CD4-positive, alpha-beta T cell treated with Interleukin-15 for 1 hour (primary cell): ENCODE measurements around the gene NDUFA9.

Experiments used
- DNase-seq: peaks from one replicate; pipeline ENCODE4 v3.0.0-alpha.2; 2020

The NDUFA9 gene

DNA sequence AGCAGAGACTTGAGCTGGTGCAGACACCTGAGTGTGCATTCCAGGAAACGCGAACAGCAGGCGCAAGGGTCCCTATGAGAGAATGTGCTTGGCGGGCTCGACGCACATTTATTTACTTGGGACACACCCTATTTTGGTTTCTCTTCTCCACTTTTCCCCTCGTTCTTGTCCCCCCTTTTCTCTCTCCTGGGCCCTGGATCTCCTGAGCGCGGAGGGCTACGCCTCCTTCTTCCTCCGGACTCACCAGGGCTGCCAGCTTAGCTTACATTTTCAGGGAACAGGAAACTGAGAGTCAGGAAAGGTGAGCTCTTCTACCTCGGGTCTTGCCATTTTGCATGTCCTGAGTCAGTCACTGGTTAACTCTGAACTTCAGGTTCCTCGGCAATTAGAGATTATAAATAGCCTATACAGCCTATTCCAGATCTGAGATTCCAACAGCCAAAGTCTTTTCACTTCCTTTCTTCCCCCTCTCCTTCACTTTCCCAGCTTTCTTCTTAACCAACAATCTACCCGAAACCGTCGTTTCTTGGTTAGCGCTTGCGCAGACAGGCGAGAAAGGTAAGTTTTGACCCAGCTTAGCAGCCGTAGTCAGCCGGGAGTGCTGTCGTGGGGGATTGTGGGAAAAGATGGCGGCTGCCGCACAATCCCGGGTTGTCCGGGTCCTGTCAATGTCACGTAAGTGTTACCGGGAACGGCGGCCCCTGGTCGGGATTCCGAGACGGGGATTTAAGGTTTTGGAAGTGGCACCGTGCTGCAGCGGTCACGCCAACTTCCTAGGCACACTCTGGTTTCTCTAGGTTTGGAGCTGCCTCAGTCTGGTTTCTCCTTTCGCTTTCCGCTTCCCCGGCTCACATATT is at the start of gene NDUFA9, which contains the start of gene AKAP3:
NDUFA9 (plus strand) TSS at position 614 of the 857 bp plus-strand sequence; CDS start at position 627, 13 bp downstream.
AKAP3 (minus strand) TSS at position 551 of the 857 bp plus-strand sequence. CDS start 10,855 bp downstream, outside the sequence.
- DNase-seq: peak; percentile 77

DNA sequence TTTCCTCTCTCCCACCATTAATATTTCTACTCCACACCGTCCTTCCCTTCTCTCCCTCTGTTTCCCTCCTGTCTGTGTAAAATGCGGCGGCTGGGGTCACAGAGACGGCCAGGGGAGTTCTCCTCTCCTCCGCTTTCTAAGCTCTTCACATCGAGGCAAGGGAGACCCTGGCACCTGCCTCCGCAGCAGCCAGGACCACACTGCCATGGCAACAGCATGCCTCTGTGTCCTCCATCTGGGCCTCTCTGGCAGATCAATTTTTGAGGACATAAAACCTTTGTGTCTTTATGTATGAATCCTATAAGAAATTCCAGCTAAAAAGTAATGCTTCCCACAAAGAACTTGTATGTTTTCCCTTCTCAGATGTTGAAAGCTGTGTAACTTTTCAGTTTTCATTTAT is 45.5 kb upstream of the NDUFA9 start:
- no peak for DNase-seq

DNA sequence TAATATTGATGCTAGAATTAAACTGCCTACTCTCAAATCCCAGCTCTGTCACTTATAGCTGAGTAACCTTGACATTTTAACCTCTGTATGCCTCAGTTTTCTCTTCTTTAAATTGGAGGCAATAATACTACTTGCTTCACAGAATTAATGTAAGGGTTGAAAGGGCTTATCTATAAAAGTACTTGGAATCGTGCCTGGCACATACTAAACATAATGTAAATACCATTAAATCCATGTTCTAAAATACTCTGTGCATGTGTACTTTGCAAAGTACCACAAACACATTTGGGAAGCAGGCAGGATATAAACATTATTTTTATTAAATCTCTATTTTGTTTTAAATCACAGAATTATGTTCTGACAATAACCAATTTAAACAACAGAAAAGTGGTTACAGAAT is 45.0 kb upstream of the NDUFA9 start:
- DNase-seq: no peak

DNA sequence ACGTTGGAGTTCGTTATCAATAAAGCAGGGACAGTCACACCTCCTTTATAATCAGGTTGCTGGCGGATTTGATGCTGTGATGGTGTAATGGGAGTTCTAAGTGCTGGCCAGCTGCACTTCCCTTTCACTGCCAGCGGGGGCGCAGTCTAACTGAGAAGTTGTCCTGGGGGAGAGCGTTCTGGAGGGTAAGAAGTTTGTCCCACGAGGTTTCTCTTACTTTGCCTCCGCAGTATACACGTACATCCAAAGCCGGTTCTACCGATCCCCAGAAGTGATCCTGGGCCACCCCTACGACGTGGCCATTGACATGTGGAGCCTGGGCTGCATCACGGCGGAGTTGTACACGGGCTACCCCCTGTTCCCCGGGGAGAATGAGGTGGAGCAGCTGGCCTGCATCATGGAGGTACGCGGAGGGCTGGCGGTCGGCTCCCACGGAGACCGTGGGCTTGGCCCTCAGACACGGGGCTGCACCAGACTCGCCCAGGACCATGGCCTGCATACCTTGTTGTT is 44.2 kb upstream of the NDUFA9 start:
- peak; percentile 80 for DNase-seq

DNA sequence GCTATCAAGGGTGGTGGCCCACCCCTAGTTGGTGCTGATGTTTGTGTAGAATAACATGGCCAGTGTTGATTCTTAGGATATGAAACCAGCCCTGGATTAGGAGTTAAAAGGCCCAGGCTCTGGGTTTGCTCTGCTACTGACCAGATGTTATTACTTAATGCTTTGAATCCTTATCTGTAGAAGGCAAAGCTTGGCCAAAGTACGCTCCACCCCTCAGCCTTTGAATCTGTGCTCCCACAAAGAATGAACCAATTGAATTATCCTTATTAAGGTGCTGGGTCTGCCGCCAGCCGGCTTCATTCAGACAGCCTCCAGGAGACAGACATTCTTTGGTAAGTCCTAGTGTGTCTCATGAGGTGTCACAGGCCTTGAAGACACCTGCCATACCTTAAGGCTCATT is 41.9 kb upstream of the NDUFA9 start:
- no peak for DNase-seq

DNA sequence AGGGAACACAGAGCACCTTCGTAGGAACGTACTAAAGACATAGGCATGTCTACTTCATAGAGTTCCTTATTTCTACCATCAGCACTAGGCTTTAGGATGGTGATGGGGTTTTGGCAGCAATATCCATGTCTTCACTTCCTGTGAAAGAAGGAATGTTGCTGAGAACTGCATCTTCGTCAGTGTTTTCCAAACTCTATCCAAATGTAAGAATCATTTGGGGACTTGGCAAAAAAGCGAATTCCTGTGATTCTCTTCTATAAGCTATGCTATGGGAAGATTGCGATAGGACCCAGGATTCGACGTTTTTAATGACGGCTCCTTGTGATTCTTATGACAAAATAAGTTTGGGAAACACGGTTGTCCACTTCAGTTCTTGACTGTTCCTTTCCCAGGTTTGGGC is 39.8 kb upstream of the NDUFA9 start:
- DNase-seq: no peak

DNA sequence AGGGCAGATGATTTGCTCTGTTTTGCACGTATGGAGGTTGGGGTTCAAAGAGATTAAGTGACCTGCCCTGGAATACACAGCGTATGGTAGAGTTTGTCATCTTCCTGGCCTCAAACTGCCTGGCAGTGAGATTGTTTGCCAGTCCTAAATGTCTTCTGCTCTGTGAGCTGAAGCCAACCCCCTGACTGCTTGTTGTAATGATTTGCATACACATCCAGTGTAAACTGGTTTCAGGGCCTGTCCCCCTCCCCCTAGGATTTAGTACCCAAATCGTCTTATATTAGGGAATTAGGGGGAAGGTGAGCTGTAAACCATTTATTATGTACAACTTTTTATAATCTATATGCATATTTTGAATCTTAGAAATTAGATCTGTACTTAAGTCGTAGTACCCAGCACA is 38.4 kb upstream of the NDUFA9 start:
- no peak for DNase-seq

DNA sequence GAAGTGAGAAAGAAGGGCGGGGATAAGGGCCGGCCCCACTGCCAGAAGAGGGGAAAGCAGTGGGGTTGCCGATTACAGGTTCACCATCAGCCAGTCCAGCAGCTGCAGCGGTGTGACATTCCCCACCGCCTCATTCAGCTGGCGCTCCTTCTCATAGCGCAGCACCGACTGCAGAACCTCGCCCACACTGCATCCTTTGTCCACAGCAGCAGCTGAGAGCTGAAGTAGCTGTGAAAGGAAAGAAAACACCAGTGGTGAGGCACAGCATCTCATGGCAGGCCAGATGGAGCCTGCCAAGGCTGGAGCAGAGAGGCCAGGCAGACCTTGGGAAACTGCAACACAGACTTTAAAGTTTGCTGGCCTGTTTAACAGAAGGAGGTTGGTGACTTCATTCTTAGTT is 33.2 kb upstream of the NDUFA9 start:
- DNase-seq: no peak

DNA sequence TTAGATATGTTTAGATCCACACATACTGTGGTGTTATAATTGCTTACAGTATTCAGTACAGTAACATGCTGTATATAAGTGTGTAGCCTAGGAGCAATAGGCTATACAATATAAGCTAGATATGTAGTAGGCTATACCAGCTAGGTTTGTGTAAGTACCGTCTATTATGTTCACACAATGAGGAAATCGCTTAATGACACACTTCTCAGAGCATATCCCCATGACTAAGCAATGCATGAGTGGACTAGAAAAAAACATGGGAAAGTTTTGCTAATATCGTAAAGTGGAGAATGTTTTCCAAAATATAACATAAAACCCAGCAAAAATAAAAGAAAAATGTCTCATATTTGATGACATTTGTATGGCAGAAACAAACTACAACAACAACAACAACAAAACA is 27.4 kb upstream of the NDUFA9 start:
- no peak for DNase-seq

DNA sequence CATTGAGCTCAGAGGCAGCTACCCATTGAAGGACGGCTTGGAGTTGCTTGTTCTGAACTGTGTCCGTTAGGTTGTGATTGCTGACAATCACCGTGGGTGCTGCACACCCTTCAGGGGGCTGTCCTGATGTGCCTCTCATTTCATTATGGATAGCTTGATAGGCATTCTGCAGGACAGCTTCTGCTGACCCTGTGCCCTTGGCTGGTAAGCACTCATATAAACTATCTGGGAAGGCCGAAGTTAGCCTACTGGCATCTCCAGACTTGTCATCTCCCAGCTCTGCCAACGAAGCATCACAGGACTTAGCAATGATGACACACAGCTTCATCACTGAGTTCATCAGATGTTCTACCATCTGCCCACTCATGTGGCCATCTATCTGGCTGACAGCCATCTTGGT is 22.4 kb upstream of the NDUFA9 start:
- DNase-seq: no peak

DNA sequence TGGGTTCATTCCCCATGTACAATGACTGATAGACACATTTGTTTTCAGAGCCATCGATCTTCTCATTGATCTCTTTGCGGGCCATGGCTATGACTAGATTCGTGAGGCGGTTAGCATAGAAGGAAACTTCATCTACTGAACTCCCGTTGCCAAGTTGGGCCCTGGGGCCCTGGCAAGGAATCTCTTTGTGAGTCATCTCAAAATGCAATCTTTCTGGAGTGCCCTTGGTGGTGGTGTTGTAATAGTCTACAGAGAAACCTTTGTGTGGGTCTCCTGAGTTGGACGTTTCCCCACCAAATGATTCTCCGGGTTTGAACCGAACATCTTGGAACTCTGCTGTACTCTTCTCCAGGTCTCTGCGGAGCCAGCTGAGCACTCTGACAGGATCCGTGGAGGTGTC is 20.5 kb upstream of the NDUFA9 start:
- no peak for DNase-seq

DNA sequence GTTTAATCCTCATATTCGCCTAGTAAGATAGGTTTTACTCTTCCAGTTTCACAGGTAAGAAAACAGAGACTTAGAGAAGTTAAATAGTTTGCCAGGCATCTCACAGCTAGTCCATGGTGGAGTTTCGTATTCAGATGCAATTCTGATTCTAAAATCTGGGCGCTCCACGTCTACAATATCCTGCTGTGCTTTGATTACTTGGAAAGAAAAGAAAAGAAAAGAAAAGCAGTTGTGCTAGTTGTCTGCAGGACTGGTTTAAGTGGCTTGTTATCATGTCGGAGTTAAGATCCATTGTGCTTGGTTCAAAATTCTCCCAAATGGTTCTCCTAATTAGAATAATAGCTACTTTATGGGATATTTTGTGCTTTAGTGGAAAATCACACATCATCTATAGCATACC is 18.7 kb upstream of the NDUFA9 start:
- no peak for DNase-seq

DNA sequence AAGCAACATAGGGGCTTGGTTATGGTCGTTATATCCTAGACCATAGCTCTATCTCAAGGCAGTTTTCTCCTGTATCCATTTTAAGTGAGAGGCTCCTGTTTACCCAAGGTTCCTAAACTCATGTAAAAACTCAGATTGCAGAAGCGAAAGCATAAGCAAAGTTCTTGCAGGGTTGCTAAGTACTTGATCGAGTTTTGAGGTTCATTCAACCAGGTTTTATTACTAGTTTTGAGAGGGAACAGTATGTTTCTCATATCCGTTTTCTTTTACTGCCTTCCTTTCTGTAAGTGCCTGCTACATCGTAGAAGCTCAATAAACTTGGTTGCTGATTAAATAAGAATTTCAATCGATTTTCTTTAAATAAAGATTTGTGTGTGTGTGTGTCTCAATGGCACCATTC is 5.2 kb upstream of the NDUFA9 start:
- DNase-seq: no peak

DNA sequence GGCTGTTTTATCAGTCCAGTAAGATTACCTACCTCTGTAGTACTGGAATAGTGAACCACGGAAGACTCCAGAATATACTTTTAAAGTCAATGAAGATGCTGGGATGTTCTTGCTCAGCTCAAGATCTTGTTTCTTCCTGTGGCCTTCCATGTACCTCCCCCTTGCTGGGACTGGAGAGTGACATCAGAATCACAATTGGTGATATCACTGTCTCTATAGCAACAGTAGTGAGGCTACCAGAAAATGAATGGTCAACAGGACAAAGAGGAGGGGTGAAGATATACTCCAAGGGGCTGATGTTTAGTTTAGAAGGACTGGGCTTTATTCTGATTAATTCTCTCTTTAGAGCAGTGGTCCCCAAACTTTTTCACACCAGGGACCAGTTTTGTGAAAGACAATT is 3.9 kb upstream of the NDUFA9 start:
- DNase-seq: no peak

DNA sequence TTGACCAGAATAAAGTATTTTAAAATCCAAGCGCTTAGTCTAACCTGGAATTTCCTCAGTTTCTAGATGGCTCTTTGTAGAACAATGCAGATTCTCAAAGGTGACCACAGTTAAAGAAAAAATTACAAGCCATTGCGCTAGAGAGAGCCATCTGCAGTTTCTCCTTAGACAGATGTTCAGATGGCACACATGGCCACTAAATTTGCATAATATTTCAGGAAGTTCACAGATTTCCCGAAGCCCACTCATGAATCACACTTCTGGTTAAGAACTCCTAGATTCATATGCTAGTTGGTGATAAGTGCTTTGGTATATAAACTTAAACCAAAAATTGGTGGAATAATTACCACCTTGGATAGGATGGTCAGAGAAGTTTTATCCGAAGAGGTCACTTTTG is 812 bp upstream of the NDUFA9 start:
- no peak for DNase-seq

DNA sequence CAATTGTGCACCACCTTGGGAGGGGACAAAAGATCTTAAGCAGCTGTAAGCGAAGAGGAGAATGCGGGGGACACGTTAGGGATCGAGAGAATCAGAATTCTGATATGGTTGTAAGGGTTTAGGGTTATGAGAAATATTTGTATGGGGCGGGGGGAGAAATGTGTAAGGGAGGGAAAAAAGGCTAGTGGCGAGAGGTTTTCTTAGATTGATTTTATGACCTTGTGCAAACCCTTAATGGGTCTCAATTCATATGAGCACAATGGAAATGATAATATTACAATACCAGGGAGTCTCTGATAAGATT is 396 bp downstream of the NDUFA9 start:
- no peak for DNase-seq

DNA sequence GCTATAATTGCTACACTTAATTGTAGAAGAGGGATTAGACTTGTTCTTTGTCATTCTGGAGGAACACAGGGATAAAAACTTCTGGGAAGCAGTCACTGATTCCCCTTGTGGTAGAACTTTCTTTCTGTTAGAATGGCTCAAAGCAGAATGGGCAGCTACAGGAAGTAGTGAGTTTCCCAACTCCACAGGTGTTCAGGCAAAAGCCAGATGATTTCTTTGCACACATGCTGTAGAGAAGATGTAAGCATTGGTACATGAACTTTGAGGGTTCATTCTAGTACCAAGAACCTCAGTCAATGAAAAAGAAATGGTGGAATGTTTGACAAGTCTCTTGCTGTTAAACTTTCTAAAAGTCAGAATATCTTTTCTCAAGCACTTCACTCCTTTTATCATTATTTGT is 4.3 kb downstream of the NDUFA9 start:
- DNase-seq: no peak

DNA sequence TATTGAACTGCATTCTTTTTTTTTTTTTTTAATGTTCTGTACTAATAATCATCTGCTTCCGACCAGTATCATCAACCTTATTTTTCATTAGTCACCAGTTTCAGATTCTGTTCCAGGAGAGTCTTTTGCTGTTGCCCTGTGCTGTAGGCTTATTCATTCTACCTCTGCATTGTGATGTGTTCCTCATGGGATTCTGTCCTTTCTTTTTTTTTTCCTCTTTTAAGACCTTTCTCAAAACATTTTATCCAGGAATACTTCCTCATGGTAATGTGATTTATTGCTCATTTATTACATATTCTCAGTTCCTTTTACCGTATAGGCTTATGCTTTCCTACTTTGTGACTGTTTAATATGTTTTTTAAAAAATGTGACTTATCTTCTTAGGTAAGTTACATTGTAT is 4.8 kb downstream of the NDUFA9 start:
- no peak for DNase-seq

DNA sequence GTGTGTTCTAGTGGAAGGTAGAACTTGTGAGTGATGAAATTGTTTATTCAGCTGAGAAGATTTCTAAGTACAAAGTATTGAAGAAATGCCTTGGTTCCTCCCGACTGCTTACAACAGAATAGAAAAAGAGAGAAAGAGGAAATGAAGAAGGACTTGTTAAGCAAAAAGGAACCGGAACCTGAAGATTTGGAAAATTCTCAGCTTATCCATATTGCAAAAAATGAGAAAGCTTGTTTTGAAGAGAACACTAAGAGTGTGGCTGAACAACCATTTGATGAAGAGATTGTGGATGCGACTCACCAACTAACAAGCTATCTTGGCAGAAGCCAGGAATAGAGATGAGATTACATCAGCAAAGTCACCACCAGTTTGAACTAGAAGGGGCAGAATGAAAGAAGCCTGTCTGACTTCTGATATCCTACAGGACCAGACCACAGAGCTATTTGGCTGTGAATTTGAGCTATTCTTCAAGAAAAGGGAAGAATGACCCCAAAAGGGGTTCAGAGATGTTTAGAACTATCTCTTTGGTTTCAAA is 15.1 kb downstream of the NDUFA9 start:
- DNase-seq: no peak

DNA sequence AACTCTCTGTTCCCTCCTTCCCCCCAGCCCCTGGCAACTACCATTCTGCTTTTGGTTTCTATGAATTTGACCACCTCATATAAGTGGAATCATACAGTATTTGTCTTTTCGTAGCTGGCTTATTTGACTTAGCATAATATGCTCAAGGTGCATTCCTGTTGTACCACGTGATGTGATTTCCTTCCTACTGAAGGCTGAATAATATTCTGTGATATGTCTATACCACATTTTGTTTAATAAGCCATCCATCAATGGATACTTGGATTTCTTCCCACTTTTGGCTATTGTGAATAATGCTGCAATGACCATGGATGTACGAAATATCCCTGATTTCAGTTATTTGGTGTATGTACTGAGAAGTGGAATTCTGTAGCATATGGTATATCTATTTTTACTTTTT is 16.3 kb downstream of the NDUFA9 start:
- DNase-seq: no peak

DNA sequence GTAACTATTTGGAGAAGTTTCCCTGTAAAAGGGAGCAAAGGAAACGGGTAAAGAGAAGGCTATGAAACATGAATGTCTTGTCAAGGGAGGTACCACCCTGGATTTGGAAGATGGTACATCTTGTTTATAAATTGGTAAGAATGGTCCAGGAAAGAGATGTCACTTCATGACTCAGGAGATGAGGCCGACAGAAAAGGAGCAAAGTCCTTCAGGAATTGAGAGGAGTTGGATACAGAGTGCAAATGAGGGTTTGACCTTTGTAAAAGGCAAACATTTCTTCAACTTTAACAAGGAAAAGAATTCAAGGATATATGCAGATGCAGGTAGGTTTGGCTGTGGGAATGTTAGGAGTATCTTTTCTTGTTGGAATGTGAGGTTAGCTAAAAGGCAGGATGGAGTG is 30.8 kb downstream of the NDUFA9 start:
- DNase-seq: no peak

DNA sequence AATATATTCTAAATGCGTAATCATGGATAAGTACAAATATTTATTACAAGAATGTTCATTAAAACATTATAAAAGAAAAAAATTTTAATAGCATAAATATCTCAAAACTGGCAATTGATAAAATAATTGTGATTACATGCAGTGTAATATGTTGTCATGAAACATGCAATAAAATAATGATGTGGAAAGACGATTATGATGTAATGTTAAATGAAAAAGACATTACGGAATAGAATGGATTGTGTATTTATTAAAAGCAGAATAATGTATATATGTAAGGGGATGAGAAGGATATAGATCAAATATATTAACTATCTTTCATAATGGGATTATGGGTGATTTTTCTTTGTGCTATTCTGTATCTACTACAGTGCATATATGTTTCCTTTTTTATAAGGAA is 32.8 kb downstream of the NDUFA9 start:
- DNase-seq: no peak

DNA sequence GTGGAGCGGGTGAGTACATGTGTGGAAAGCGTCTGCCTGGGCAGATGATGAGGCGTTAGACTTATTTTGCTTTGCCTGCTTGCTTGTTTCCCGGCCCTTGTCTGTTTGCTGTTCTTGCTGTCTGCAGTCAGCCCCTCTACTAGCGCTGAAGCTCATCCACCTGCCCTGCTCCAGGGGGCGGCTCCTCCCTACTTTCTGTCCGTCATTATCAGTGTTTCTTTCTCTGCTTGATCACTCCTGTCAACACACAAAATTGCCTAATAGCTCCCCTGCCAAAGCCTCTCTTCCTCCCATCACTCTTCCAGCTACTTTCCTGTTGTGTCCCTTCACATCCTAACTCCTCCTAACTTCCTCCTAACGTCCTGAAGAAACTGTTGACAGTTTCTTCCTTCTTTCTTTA is 36.4 kb downstream of the NDUFA9 start:
- DNase-seq: no peak

DNA sequence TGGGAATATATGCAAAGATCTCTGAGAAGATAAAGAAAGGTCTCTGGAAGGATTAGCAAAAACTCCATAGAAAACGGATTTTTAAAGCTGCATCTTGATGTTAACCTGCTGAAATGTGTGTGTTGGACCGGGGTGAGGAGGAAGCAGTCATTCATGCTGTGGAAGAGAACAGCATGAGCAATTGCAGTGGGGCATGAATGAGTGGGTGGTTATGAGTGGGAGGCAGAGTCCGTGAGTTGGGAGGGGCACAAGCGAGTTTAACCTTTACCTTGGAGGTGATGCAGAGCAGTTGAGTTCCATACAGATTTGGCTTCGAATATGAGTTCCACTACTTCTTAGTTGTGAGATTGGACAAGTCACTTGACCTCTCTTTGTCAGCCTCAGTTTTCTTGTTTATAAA is 41.8 kb downstream of the NDUFA9 start:
- no peak for DNase-seq
